OCI-LY3 (cell line): ENCODE data around the gene ADRA2A.

Experiments
- EZH2phosphoT487 ChIP-seq: fragments of 200-600 bp; shearing (Covaris generic); IDR thresholded peaks from 2 replicates; pipeline ENCODE4 v1.6.1; 2018; ENCODE audit warnings: antibody characterized with exemption, mixed run types, low read depth
- TF ChIP-seq, protein P1 (sequence below): fragments of 200-600, 300-600 bp; sonication (generic); IDR thresholded peaks from 2 replicates; pipeline ENCODE4 v1.5.1; 2014; ENCODE audit warnings: antibody characterized with exemption, low read length, low read depth

DNA sequence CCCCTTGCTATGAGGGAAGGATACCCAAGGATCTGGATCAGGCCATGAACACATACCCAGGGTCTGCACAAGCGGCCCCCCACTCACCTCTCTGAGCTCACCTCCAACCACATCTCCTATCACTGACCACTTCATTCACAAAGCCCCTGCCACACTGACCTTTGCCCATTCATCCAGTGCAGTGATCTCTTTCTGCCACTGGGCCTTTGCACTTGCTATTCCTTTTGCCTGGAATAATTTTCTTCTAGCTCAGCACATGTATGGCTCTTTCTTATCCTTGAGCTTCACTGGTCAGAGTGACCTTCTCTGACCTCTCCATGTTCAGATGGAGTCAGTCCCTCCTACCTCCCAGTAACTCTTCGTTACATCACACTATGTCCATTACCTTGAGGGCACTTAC is 48.3 kb downstream of the ADRA2A start:
- TF ChIP-seq, protein P1, sequence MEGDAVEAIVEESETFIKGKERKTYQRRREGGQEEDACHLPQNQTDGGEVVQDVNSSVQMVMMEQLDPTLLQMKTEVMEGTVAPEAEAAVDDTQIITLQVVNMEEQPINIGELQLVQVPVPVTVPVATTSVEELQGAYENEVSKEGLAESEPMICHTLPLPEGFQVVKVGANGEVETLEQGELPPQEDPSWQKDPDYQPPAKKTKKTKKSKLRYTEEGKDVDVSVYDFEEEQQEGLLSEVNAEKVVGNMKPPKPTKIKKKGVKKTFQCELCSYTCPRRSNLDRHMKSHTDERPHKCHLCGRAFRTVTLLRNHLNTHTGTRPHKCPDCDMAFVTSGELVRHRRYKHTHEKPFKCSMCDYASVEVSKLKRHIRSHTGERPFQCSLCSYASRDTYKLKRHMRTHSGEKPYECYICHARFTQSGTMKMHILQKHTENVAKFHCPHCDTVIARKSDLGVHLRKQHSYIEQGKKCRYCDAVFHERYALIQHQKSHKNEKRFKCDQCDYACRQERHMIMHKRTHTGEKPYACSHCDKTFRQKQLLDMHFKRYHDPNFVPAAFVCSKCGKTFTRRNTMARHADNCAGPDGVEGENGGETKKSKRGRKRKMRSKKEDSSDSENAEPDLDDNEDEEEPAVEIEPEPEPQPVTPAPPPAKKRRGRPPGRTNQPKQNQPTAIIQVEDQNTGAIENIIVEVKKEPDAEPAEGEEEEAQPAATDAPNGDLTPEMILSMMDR = no peak
- TF ChIP-seq EZH2phosphoT487 = no peak
